Muscle of arm (tissue), 12 donors: ENCODE results near the gene SLC50A1. TPM values are rescaled to one million over a fixed set of nuclear protein-coding genes. Genes with fewer than 3 reads are reported as not detected.

Experiments used
- DNase-seq: peaks from one replicate; pipeline ENCODE4 v3.0.0-alpha.2; 2013
- polyA plus RNA-seq, 12 donors: library from polyadenylated mRNA; unstranded; fragments of 120-200 nt; gene quantifications; one replicate each; pipeline ENCODE4 v1.2.1, GENCODE V29; 2013; ENCODE audit not compliant: insufficient read length in 12 of 12

SLC50A1 gene
- polyA plus RNA-seq, 12 donors = 18.5 to 27.5 (median 23.4) TPM; not detected in 1

- no peak for DNase-seq
These were observed 33.9 kb downstream of the SLC50A1 start for GRCh38 chr1:155169541-155169940.

DNA sequence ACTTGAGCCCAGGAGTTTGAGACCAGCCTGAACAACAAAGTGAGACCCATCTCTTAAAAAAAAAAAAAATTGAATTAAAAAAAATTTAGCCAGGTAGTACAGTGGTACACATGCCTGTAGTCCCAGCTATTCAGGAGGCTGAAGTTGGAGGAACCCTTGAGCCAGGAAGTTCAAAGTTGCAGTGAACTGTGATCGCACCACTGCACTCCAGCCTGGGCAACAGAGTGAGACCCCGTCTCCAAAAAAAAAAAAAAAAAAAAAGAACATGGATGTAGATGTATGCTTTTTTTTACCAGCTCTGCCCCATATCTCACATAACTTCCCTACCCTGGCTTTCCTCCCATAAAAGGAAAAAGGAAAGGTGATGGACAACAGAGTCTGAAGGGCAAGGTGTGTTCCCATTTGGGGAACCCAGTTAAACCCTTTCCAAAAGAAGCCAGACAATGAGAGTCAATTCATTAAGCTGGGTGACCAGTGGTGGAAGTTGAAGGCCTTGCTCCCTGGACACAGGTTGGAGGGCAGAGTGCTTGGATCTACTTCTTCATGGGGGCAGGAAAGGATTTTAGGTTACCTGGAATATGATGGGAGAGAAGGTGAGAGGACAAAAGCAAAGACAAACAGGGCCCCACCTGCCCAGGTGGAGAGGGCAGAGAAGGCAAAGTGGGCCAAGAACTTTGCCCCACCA lies 34.6 kb downstream of the SLC50A1 start:
- DNase-seq = no peak

- no peak for DNase-seq
These were observed 35.2 kb downstream of the SLC50A1 start for GRCh38 chr1:155170806-155171205.

DNA sequence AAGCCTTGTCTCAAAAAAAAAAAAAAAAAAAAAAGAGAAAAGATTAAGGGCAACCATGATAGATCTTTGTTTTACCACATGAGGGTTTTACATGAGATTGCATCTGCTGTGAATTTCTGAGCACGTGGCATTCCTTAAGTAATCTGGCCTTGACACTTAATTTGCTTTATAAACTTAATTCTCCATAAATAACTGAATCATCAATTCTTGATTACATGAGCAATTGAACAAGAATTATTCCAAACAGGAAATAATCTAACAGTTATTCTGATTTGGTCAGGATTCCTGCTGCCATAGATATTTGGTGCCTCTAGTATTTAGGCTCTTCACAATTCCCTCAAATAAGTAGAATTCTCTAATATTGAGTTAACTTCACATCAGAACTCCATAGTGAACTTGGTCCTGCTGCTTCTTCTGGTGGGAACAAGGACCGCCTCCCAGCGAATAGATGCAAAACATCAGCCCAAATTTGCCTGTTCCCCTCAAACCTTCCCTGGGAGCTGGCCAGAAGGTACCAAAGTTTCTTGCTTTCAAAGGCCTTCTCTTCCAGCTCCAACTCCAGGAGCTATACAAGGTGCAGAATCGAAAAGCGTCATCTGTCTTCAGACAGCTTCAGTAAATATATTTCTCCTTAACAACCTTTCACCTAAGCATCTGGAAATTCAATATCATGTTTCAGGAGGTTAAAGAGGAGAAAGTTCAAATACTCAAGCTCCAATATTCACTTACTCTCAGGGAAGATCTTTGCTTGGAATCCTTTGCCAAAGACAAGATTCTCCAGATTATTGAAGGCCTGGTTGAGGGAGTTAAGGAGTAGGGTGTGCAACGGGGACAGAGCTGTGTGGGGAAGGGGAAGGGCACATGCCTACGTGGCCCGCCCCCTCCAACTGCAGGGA lies 36.4 kb downstream of the SLC50A1 start:
- no peak for DNase-seq

GRCh38 chr1:155172732-155173477 lies 37.3 kb downstream of the SLC50A1 start, which contains the start of gene KRTCAP2:
TSS of gene KRTCAP2 (minus strand) at chr1:155173304. CDS start at chr1:155173224, 80 bp downstream.
- peak; percentile 96 for DNase-seq

DNA sequence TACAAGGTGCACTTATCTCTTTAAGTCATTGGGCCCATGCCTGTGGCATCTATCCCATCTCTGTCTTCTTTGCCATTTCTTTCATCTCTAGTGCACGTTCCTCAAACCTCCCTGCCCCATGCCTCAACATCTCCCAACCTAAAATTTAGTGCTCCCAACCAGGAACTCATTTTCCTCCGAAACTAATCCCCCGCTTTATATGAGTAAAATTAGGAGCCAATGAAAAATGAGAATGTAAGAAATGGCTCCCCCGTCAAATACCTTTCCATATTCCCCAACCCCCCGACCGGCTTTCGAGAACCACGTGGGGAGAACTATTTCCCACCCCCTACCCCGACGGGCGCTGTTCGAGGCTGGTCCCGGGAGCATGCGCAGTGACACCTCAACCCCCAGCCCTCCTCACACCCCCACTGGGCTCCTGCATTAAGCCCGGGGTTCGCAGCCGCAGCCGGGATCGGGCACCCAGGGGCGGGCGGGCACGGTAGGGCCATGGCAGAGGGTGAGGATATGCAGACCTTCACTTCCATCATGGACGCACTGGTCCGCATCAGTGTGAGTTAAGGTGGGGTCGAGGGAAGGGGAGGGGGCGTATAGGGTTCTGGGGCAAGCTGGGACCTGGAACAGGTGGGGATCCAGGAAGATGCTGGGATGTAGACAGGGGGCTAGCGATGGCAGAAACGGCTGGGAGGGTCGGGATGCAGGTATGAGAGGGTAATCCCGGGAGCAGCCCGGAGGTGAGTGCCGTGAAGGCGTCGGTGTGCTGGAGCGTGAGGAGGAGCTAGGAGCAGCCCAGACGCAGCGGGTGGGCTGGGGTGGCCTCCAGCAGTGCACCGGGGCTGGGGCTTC lies 38.0 kb downstream of the SLC50A1 start, which contains the start of gene TRIM46:
TSS of gene TRIM46 (plus strand) at position 372 of the 846 bp plus-strand sequence. CDS start at position 490, 118 bp downstream.
- no peak for DNase-seq

- no peak for DNase-seq
These were observed 39.0 kb downstream of the SLC50A1 start for GRCh38 chr1:155174324-155175280.

DNA sequence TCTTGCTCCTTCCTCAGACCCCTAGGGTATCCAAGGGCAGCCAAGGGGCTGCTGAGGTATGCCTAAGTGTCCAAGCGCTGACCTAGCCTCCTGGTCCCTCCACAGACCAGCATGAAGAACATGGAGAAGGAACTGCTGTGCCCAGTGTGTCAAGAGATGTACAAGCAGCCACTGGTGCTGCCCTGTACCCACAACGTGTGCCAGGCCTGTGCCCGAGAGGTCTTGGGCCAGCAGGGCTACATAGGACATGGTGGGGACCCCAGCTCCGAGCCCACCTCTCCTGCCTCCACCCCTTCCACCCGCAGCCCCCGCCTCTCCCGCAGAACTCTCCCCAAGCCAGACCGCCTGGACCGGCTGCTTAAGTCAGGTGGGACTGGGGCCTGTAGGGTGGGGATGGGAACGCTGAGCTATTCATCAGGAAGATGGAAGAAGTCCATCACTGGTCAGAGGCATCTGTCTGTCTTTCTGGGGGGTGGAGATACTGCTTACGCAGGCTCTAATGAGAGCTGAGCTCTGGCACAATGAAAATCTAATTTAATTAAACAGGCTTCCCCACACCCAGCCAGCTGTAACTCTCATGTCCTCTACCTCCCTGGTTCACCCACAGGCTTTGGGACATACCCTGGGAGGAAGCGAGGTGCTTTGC lies 39.8 kb downstream of the SLC50A1 start:
- DNase-seq = no peak

GRCh38 chr1:155175927-155176371 lies 40.3 kb downstream of the SLC50A1 start:
- no peak for DNase-seq

DNA sequence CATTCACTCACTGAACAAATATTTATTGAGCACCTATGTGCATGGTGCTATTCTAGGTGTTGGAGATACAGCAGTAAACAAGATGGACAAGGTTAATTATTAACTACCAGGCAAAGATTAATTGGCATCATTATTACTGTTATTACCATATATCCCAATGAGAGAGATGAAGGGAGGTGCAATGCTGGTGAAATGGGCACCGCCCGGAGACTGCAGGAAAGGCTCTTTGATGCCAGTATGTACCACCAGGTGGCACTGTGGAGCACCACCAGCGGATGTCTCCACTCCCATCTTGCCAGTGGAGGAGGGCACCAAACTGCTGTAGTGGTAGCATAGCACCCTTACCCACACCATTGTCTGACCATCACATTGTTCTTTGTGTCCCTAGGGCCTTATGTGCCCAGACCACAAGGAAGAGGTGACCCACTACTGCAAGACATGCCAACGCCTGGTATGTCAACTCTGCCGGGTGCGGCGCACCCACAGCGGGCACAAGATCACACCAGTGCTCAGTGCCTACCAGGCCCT lies 41.0 kb downstream of the SLC50A1 start:
- DNase-seq = peak; percentile 73

DNA sequence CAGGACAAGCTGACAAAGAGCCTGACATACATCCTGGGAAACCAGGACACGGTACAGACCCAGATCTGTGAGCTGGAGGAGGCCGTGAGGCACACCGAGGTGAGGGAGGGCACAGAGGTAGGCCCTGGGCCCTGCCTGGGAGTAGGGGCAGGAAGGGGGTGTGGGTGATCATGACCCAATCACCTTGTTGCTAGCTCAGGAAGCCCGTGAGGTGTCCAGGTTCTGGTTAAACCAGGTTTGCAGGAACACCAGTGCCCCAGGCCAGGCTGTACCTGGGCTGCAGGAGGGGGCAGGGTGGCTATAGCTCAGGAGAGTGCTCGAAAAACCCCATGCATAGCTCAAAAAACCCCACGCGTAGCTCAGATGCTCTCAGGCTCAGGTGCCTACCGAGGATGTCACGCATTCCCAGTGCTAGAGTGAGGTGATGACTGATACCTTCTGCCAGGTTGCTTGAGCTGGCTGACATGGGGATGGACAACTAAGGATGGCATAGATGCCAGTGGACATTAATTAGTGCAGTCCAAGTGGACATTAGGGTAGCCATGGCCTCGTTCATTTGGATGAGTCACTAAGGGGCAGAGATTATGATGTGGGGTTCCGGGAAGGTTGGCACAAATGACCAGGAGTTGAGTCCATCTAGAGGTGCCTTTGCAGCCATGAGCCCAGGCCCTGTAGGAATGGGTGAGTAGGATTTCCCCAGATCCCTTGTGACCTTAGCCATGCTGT lies 41.7 kb downstream of the SLC50A1 start:
- DNase-seq = no peak

DNA sequence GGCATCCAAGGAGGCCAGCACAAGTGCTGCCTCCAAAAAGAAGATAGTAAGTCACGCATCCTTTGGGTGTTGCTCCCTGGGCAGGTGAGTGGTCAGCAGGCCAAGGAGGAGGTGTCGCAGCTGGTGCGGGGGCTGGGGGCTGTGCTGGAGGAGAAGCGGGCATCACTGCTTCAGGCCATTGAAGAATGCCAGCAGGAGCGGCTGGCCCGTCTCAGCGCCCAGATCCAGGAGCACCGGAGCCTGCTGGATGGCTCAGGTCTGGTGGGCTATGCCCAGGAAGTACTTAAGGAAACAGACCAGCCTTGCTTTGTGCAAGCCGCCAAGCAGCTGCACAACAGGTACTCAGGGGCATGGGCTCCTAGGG lies 42.2 kb downstream of the SLC50A1 start:
- DNase-seq = no peak

- DNase-seq = no peak
These were observed 42.9 kb downstream of the SLC50A1 start for GRCh38 chr1:155178441-155179111.

DNA sequence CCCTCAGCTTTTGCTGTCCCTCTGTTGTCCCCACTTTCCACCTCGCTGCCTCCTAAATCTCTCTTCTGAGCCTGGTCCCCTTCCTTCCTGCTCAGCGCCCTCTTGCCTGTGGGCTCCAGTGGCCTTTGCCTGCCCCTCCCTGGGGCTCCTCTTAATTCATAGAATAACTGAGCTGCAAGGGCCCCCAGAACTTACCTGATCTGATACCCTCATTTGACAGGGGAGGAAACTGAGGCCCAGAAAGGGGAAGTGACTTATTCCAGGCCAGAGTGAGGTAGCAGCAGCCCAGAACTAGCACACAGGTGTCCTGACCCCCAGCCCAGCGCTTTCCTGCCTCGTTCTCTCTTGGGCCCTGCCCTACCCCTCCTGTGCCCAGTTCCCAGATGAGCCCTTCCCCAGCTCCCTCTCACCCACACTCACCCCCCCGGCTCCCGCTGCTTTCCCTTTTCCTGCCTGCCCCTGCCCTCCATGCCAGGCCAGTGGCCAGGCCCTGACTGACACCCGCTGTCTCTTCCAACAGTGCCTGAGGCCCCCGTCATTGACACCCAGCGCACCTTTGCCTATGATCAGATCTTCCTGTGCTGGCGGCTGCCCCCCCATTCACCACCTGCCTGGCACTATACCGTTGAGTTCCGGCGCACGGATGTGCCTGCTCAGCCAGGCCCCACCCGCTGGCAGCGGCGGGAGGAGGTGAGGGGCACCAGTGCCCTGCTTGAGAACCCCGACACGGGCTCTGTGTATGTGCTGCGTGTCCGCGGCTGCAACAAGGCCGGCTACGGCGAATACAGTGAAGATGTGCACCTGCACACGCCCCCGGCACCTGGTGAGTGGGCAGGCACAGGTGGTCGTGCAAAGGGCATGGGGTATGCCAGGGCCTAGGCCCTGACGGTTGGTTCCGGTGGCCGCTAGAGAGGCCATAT lies 43.7 kb downstream of the SLC50A1 start:
- DNase-seq = no peak

GRCh38 chr1:155181371-155182051 lies 45.9 kb downstream of the SLC50A1 start:
- no peak for DNase-seq

GRCh38 chr1:155182052-155182550 lies 46.4 kb downstream of the SLC50A1 start:
- no peak for DNase-seq
